Fibroblast of lung (primary cell): ENCODE measurements around the gene ITPKB.

Source experiments
- CTCF ChIP-seq, 2 donors: IDR thresholded peaks in 1 of 2; conservative IDR thresholded peaks in 1 of 2; 1 replicate in 1 of 2; 2 replicates in 1 of 2; pipeline ENCODE4 v1.5.1; 2011 to 2012; ENCODE audit warnings: low read length in 2 of 2, control low read depth in 1 of 2, inconsistent platforms in 1 of 2, low read depth in 1 of 2, mild to moderate bottlenecking in 1 of 2
- EZH2 ChIP-seq: IDR thresholded peaks from 2 replicates; pipeline ENCODE4 v1.5.1; 2012; ENCODE audit warnings: low read length, control low read depth, mild to moderate bottlenecking; ENCODE audit errors: missing control alignments

GRCh38 chr1:226626577-226626956 is 112.5 kb downstream of the ITPKB start:
- TF ChIP-seq CTCF (conservative IDR thresholded peaks at IDR 0.05 in 1 of 2, IDR thresholded peaks at IDR 0.05 in 1 of 2; ENCODE audit: low read depth in 1 of 2, low read length in 2 of 2): peak; percentile 93 to 96
- TF ChIP-seq EZH2: no peak
